Fibroblast of mammary gland (primary cell): ENCODE measurements around the gene GNB5.

Experiments used
- DNase-seq: peaks from one replicate; pipeline ENCODE4 v3.0.0-alpha.2; 2010; ENCODE audit warnings: low read depth
- H3K4me3 ChIP-seq: 2 replicates; pipeline ENCODE4 v1.5.1; 2011; ENCODE audit warnings: low read depth, mild to moderate bottlenecking, low read length, moderate library complexity; ENCODE audit not compliant: control insufficient read depth
- CTCF ChIP-seq: conservative IDR thresholded peaks from 2 replicates; pipeline ENCODE4 v1.5.1; 2011; ENCODE audit warnings: low read depth, low read length, inconsistent platforms; ENCODE audit not compliant: control insufficient read depth, insufficient read depth

The GNB5 gene

GRCh38 chr15:52220937-52221660, 29.9 kb upstream of the GNB5 start:
- no peak for TF ChIP-seq CTCF
- no peak overlapping the region for H3K4me3 ChIP-seq
- no peak for DNase-seq

GRCh38 chr15:52220251-52220650, 29.1 kb upstream of the GNB5 start:
- no peak for DNase-seq
- no peak overlapping the region for H3K4me3 ChIP-seq
- no peak for TF ChIP-seq CTCF

GRCh38 chr15:52218816-52219215, 27.6 kb upstream of the GNB5 start:
- TF ChIP-seq CTCF, result no peak
- no peak for DNase-seq

GRCh38 chr15:52218371-52218770, 27.2 kb upstream of the GNB5 start:
- no peak for TF ChIP-seq CTCF
- no peak for DNase-seq

More at GRCh38 chr15:52218816-52219215, 27.6 kb upstream of the GNB5 start:
- H3K4me3 ChIP-seq, result no peak overlapping the region

GRCh38 chr15:52217186-52217585, 26.0 kb upstream of the GNB5 start:
- DNase-seq, result no peak
- no peak for TF ChIP-seq CTCF
- no peak overlapping the region for H3K4me3 ChIP-seq

More at GRCh38 chr15:52218371-52218770, 27.2 kb upstream of the GNB5 start:
- no peak overlapping the region for H3K4me3 ChIP-seq

GRCh38 chr15:52214553-52214952, 23.4 kb upstream of the GNB5 start:
- no peak overlapping the region for H3K4me3 ChIP-seq
- DNase-seq, result no peak
- TF ChIP-seq CTCF, result no peak
